ENCODE measurements around the gene ADCY5. TPM values are rescaled to one million over a fixed set of nuclear protein-coding genes. Genes with fewer than 3 reads are reported as not detected.

The ADCY5 gene
- total RNA-seq, 1 experiment from 2014 or later, result 1.4 TPM

DNA sequence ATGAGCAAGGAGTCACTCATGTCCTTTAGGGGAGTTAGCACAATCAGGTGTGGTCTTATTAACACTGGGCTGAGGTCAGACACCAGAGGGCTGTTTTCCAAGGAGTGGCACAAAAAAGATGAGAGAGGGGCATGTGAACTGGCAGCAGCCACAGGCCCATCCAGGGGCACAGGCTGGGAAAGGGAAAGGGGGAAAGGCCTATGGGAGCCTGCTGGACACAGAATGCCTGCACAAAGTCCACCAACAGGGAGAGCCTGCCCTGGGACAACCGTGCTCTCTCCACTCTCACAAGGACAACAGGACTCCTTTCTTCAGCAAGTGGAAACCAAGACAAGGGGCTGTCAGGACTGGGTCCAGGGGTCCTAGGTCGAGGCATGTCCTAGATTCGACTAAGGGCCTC, 109.6 kb downstream of the ADCY5 start:
- in situ Hi-C loops (cut with HindIII; ENCODE audit: low pct_unique_long_range_greater_than_20kb, low sequenced_read_pairs), result no loop called here
- no peak overlapping the region for H3K4me3 ChIP-seq (ENCODE audit: low read depth in 2 of 2, low read length in 2 of 2)
- H3K4me1 ChIP-seq (ENCODE audit: control insufficient read depth, insufficient read depth, low read length), result no peaks in the 10 kb centered on the region
- H3K27me3 ChIP-seq (ENCODE audit: control insufficient read depth, insufficient read depth, low read length), result no peaks in the 10 kb centered on the region
- TF ChIP-seq SIN3A (IDR thresholded peaks at IDR 0.05; ENCODE audit: borderline replicate concordance, insufficient read depth, low read depth, low read length) (no peak), POLR2AphosphoS5 (IDR thresholded peaks at IDR 0.05; ENCODE audit: low read depth, low read length) (no peak), CTCF (IDR thresholded peaks at IDR 0.05) (no peak), TCF7L2 (IDR thresholded peaks at IDR 0.05; ENCODE audit: low read depth, low read length) (no peak), REST (IDR thresholded peaks at IDR 0.05; ENCODE audit: insufficient read depth in 1 of 2, low read depth in 2 of 2, low read length in 1 of 2) (no peak)
- no peaks in the 10 kb centered on the region for H3K36me3 ChIP-seq (ENCODE audit: control insufficient read depth, insufficient read depth, low read length)
- ChIA-PET CTCF (no interaction called here), POLR2A (no interaction called here)
- ATAC-seq, result no peak
- H3K9me3 ChIP-seq (ENCODE audit: control insufficient read depth, insufficient read depth, low read depth, low read length), result no peaks in the 10 kb centered on the region
- no peak for DNase-seq (ENCODE audit: low read depth, low spot score)
- intact Hi-C loops (cut with micrococcal nuclease; ENCODE audit: unreplicated experiment), result no loop called here
- no TSS peak for BruUV-seq (replicated peaks)
- H3K27ac ChIP-seq (ENCODE audit: low read length), result no peak overlapping the region

DNA sequence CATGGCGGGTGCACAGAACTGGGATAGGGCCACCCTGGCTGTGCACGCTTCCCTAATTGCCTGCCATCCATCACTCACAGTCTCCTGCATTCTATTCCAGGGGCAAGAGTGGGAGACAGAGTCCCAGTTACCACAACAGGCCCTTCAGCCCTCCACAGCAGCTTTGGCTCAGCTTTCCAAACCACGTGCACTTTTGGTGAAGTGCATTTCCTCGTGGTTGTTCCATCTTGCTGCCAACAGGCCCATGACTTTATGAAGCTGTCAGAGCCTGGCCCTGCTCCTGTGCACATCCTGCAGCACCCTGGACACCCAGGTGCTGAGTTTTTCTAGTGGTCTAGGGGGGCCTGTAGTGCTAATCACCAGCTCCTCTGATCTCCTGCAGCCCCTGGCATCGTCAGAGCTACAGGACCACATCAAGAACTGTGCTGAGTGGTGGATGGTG, 110.2 kb downstream of the ADCY5 start:
- H3K27me3 ChIP-seq (ENCODE audit: control insufficient read depth, insufficient read depth, low read length), result no peaks in the 10 kb centered on the region
- no peaks in the 10 kb centered on the region for H3K36me3 ChIP-seq (ENCODE audit: control insufficient read depth, insufficient read depth, low read length)
- H3K27ac ChIP-seq (ENCODE audit: low read length), result no peak overlapping the region
- in situ Hi-C loops (cut with HindIII; ENCODE audit: low pct_unique_long_range_greater_than_20kb, low sequenced_read_pairs) (no loop called here), intact Hi-C loops (cut with micrococcal nuclease; ENCODE audit: unreplicated experiment) (no loop called here)
- no peaks in the 10 kb centered on the region for H3K9me3 ChIP-seq (ENCODE audit: control insufficient read depth, insufficient read depth, low read depth, low read length)
- no peak for DNase-seq (ENCODE audit: low read depth, low spot score)
- TF ChIP-seq TCF7L2 (IDR thresholded peaks at IDR 0.05; ENCODE audit: low read depth, low read length) (no peak), SIN3A (IDR thresholded peaks at IDR 0.05; ENCODE audit: borderline replicate concordance, insufficient read depth, low read depth, low read length) (no peak), CTCF (IDR thresholded peaks at IDR 0.05) (no peak), POLR2AphosphoS5 (IDR thresholded peaks at IDR 0.05; ENCODE audit: low read depth, low read length) (no peak), REST (IDR thresholded peaks at IDR 0.05; ENCODE audit: insufficient read depth in 1 of 2, low read depth in 2 of 2, low read length in 1 of 2) (no peak)
- H3K4me3 ChIP-seq (ENCODE audit: low read depth in 2 of 2, low read length in 2 of 2), result no peak overlapping the region
- no peaks in the 10 kb centered on the region for H3K4me1 ChIP-seq (ENCODE audit: control insufficient read depth, insufficient read depth, low read length)
- BruUV-seq (replicated peaks), result no TSS peak
- POLR2A ChIA-PET, result no interaction called here
- CTCF ChIA-PET, result no interaction called here
- ATAC-seq, result no peak

Data from Panc1 (cell line).